GM12878 (cell line): ENCODE measurements around the gene VPS26B. TPM values are rescaled to one million over a fixed set of nuclear protein-coding genes. Genes with fewer than 3 reads are reported as not detected.

Source experiments
- ATAC-seq: fragments of 200-7000 bp; cut with Tn5 transposase; 3 replicates; pipeline ENCODE4 v1.9.1; 2020; ENCODE audit warnings: mild to moderate bottlenecking, moderate library complexity
- BruUV-seq: library from RNA; stranded (reverse); fragments of 400-500 nt; replicated peaks from 2 replicates; lab custom pipeline; 2021; lab: Mats Ljungman, UMichigan
- CTCF ChIA-PET: fragments of 300-600 bp; sonication (Branson Sonifier 250); formaldehyde crosslinking; extraction: SDS; loops from one replicate; lab custom pipeline; 2021; ENCODE audit warnings: inconsistent platforms; lab: Yijun Ruan, JAX
- POLR2A ChIA-PET: fragments of 350-600 bp; formaldehyde crosslinking; extraction: SDS; loops from one replicate; lab custom pipeline; 2021; ENCODE audit warnings: inconsistent platforms; lab: Charles Lee
- RAD21 ChIA-PET: fragments of 300-600 bp; sonication (Branson Sonifier 250); formaldehyde crosslinking; loops from one replicate; lab custom pipeline; 2023; ENCODE audit warnings: antibody characterized with exemption; ENCODE audit not compliant: unreplicated experiment; lab: Charles Lee
- SMC1A ChIA-PET: fragments of 300-600 bp; sonication (Branson Sonifier 250); formaldehyde crosslinking; loops from one replicate; lab custom pipeline; 2023; ENCODE audit not compliant: unreplicated experiment, uncharacterized antibody; lab: Charles Lee
- DNase-seq: peaks from one replicate; pipeline ENCODE4 v3.0.0-alpha.2; 2011; ENCODE audit warnings: low read depth, low spot score
- FAIRE-seq: peaks from 3 replicates; lab custom pipeline; 2011; peaks lifted over from hg19 to GRCh38; lab: Jason Lieb, UNC
- H2AFZ ChIP-seq: 2 replicates; pipeline ENCODE4 v1.6.0; 2011; ENCODE audit warnings: low read depth, low read length, control low read depth; ENCODE audit not compliant: control insufficient read depth
- H3K27ac ChIP-seq: 2 replicates; pipeline ENCODE4 v1.5.1; 2011; ENCODE audit warnings: control low read depth; ENCODE audit not compliant: control insufficient read depth, insufficient read depth
- H3K27me3 ChIP-seq, 2 experiments: replicated peaks in 1 of 2; 2 replicates each; pipeline versions ENCODE4 v1.6.0 to v1.6.1; 2011; ENCODE audit warnings: low read length in 1 of 2; ENCODE audit not compliant: control insufficient read depth in 2 of 2, insufficient read depth in 2 of 2
- H3K36me3 ChIP-seq, 2 experiments: 2 replicates each; pipeline ENCODE4 v1.5.1; 2011; ENCODE audit warnings: low read length in 1 of 2; ENCODE audit not compliant: control insufficient read depth in 2 of 2, insufficient read depth in 2 of 2
- H3K4me1 ChIP-seq: 2 replicates; pipeline ENCODE4 v1.6.1; 2011; ENCODE audit warnings: mild to moderate bottlenecking, low read length, moderate library complexity, mixed read lengths; ENCODE audit not compliant: control insufficient read depth, insufficient read depth
- H3K4me2 ChIP-seq: 2 replicates; pipeline ENCODE4 v1.6.0; 2011; ENCODE audit warnings: control low read depth; ENCODE audit not compliant: control insufficient read depth, insufficient read depth
- H3K4me3 ChIP-seq: fragments of 200-600 bp; sonication (generic); 2 replicates; pipeline ENCODE4 v1.5.1; 2016
- H3K79me2 ChIP-seq: 2 replicates; pipeline ENCODE4 v1.6.0; 2011; ENCODE audit warnings: low read length; ENCODE audit not compliant: control insufficient read depth, insufficient read depth
- H3K9ac ChIP-seq: 2 replicates; pipeline ENCODE4 v1.8.0; 2011; ENCODE audit warnings: low read length, control low read depth, mixed read lengths; ENCODE audit not compliant: control insufficient read depth, insufficient read depth
- H3K9me3 ChIP-seq: replicated peaks from 3 replicates; pipeline ENCODE4 v1.5.1; 2011; ENCODE audit warnings: mild to moderate bottlenecking, low read length; ENCODE audit not compliant: control insufficient read depth, insufficient read depth
- H4K20me1 ChIP-seq: 2 replicates; pipeline ENCODE4 v1.6.0; 2011; ENCODE audit not compliant: control insufficient read depth, insufficient read depth
- CHD4 ChIP-seq: fragments of 200-600 bp; sonication (generic); IDR thresholded peaks from 2 replicates; pipeline ENCODE4 v1.6.1; 2016; ENCODE audit warnings: mild to moderate bottlenecking
- CTCF ChIP-seq, 3 experiments: IDR thresholded peaks in 2 of 3; conservative IDR thresholded peaks in 1 of 3; 2 replicates each; pipeline ENCODE4 v1.5.1; 2011; ENCODE audit warnings: low read depth in 3 of 3, low read length in 3 of 3, mild to moderate bottlenecking in 3 of 3, control low read depth in 2 of 3, moderate library complexity in 2 of 3, inconsistent platforms in 1 of 3, mixed read lengths in 1 of 3; ENCODE audit not compliant: control insufficient read depth in 2 of 3, insufficient read depth in 1 of 3; ENCODE audit errors: extremely low read depth in 1 of 3
- EED ChIP-seq: sonication (generic); IDR thresholded peaks from 2 replicates; pipeline ENCODE4 v1.6.1; 2016; ENCODE audit warnings: antibody characterized with exemption, low read depth
- EP300 ChIP-seq, 2 experiments: fragments of 150-350 bp in 1 of 2; IDR thresholded peaks; 2 replicates each; pipeline ENCODE4 v1.6.1; 2011 to 2012; ENCODE audit warnings: low read depth in 2 of 2, low read length in 2 of 2, borderline replicate concordance in 1 of 2, improper control_type of control experiment in 1 of 2, inconsistent platforms in 1 of 2; ENCODE audit not compliant: control insufficient read depth in 1 of 2
- HCFC1 ChIP-seq: fragments of 150-350 bp; IDR thresholded peaks from 2 replicates; pipeline ENCODE4 v1.6.1; 2014; ENCODE audit warnings: low read length
- SMC3 ChIP-seq: IDR thresholded peaks from 2 replicates; pipeline ENCODE4 v1.6.1; 2011; ENCODE audit warnings: low read length, improper control_type of control experiment, borderline replicate concordance
- ZBTB40 ChIP-seq: fragments of 450-650 bp; IDR thresholded peaks from 2 replicates; pipeline ENCODE4 v1.6.1; 2016; ENCODE audit warnings: mild to moderate bottlenecking, moderate library complexity, borderline replicate concordance
- WGBS: methylation state at CpG from one replicate; pipeline ENCODE4 v1.1.6; 2016; ENCODE audit warnings: low lambda C conversion rate; ENCODE audit not compliant: insufficient replicate concordance, insufficient coverage; ENCODE audit errors: missing lambda C conversion rate; 5-methylcytosine and 5-hydroxymethylcytosine counted together
- in situ Hi-C: fragments of 300-500 bp; cut with MboI; formaldehyde crosslinking; loops from 9 replicates; pipeline ENCODE4 v1.14.3; 2018; ENCODE audit warnings: mixed read lengths
- intact Hi-C: fragments of 100-400 bp; cut with micrococcal nuclease; formaldehyde crosslinking; loops from one replicate; pipeline ENCODE4 v1.14.2; 2022; ENCODE audit not compliant: unreplicated experiment
- polyA plus RNA-seq, 11 experiments: library from polyadenylated mRNA; depleted of rRNA in 4 of 11; unstranded in 6 of 11; stranded (reverse) in 5 of 11; fragments of >200 nt; fragmentation: Nextera tagmentation in 4 of 11; fragmentation: Illumina TruSeq in 1 of 11; extraction: Ambion mirVana in 4 of 11; extraction: Trizol in 1 of 11; gene quantifications; 1 replicate in 1 of 11; 2 replicates in 10 of 11; pipeline versions ENCODE4 v1.2.1 to v1.2.3, GENCODE V29; 2011 to 2016; ENCODE audit warnings: inconsistent platforms in 2 of 11, missing spikeins in 2 of 11, low read depth in 1 of 11
- total RNA-seq, 4 experiments: library from RNA; depleted of rRNA in 3 of 4; stranded (reverse); fragments of >200 nt in 3 of 4; fragmentation: Illumina TruSeq in 1 of 4; extraction: Trizol in 1 of 4; gene quantifications; 2 replicates each; pipeline versions ENCODE4 v1.2.1 to v1.2.3, GENCODE V29; 2013 to 2021

VPS26B gene
- total and polyA plus RNA-seq, 10 of the 15 experiments (the other 5 are each of a cell fraction or from before 2014, with no cell fraction given): 1.6 to 26.9 (median 13.3) TPM

GRCh38 chr11:134291196-134291595 is 66.7 kb downstream of the VPS26B start:
- Histone ChIP-seq H3K4me1 (no peaks in the 10 kb centered on the region), H3K36me3 (no peaks in the 10 kb centered on the region), H2AFZ (no peak overlapping the region), H3K27me3 (peaks cover 0 to 2% of the 10 kb centered on the region in 2 experiments; a peak in 1 of 4 replicates), H3K9me3 (no peaks in the 10 kb centered on the region), H3K4me2 (no peak overlapping the region), H3K79me2 (no peaks in the 10 kb centered on the region), H4K20me1 (no peaks in the 10 kb centered on the region), H3K4me3 (no peak overlapping the region), H3K9ac (no peak overlapping the region), H3K27ac (no peak overlapping the region)
- TF ChIP-seq EP300 (IDR thresholded peaks at IDR 0.05; ENCODE audit: borderline replicate concordance in 1 of 2, control insufficient read depth in 1 of 2, low read depth in 2 of 2, low read length in 2 of 2) (no peak), SMC3 (no peak)
- ChIA-PET CTCF (no interaction called here), SMC1A (interaction anchor here (0.6 kb wide), 1 partner anchor 144 kb away, joined by 3 read pairs; no protein-coding TSS in a partner anchor), RAD21 (no interaction called here), POLR2A (no interaction called here)
- ATAC-seq: no peak
- WGBS: 51% methylated on average over 6 of the region's 6 CpGs
- no peak for DNase-seq
- no TSS peak for BruUV-seq
- intact Hi-C loops (no loop called here), in situ Hi-C loops (no loop called here)
- FAIRE-seq: no peak

- Histone ChIP-seq H2AFZ (no peak overlapping the region), H3K27me3 (peaks cover 0 to 2% of the 10 kb centered on the region in 2 experiments; a peak in 1 of 4 replicates), H3K9ac (no peak overlapping the region), H3K4me3 (no peak overlapping the region), H3K4me1 (no peaks in the 10 kb centered on the region), H3K4me2 (no peak overlapping the region), H3K79me2 (no peaks in the 10 kb centered on the region), H4K20me1 (no peaks in the 10 kb centered on the region), H3K27ac (no peak overlapping the region), H3K36me3 (no peaks in the 10 kb centered on the region), H3K9me3 (no peaks in the 10 kb centered on the region)
- ChIA-PET RAD21 (no interaction called here), POLR2A (no interaction called here), SMC1A (no interaction called here), CTCF (no interaction called here)
- no peak for FAIRE-seq
- in situ Hi-C loops: no loop called here
- TF ChIP-seq EED (no peak), HCFC1 (no peak), CHD4 (no peak), CTCF (IDR thresholded peaks at IDR 0.05 in 2 of 3, conservative IDR thresholded peaks at IDR 0.05 in 1 of 3; ENCODE audit: control insufficient read depth in 2 of 3, extremely low read depth in 1 of 3, insufficient read depth in 1 of 3, low read depth in 3 of 3, low read length in 3 of 3) (no peak), ZBTB40 (no peak)
- 57% methylated on average over 13 of the region's 15 CpGs for WGBS
- no peak for DNase-seq
- no TSS peak for BruUV-seq
- intact Hi-C loops: no loop called here
- no peak for ATAC-seq
Observed at GRCh38 chr11:134292661-134293060, 68.2 kb downstream of the VPS26B start.
